ENCODE data around the gene GRM8.

Gene GRM8

DNA sequence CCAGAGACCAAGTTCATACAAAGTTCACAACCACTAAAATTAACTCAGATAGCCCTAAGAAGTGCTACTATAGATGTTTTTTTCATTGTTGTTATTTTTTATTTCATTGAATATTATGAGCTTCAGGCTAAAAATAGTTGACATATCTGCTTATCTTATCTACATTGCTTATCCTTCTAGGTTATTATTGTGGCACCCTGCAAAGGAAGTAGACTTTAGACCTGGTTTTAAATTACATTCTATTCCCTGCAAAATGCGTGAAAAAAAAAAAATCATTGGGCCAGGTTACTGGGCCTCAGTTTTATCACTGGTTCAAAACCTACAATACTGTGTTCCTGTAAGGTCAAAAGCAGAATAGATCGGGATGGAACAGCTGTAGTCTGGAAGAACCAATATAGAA is 811.0 kb downstream of the GRM8 start:
- no peak for DNase-seq (ENCODE audit: low read depth in 2 of 2)

DNA sequence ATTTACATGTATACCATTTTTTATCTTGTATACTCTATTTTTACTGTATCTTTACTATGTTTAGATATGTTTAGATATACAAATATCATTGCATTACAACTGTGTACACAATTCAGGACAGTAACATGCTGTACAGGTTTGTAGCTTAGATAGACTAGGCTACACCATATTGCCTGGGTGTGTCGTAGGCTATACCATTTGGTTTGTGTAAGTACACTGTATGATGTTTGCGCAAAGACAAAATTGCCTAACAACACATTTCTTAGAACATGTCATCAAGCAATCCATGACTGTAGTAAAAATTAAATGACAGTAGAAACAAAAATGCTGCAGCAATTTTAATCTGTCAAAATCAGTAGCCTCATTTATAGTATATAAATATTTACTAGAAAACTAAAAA is 812.2 kb downstream of the GRM8 start:
- DNase-seq (ENCODE audit: low read depth in 2 of 2): no peak

DNA sequence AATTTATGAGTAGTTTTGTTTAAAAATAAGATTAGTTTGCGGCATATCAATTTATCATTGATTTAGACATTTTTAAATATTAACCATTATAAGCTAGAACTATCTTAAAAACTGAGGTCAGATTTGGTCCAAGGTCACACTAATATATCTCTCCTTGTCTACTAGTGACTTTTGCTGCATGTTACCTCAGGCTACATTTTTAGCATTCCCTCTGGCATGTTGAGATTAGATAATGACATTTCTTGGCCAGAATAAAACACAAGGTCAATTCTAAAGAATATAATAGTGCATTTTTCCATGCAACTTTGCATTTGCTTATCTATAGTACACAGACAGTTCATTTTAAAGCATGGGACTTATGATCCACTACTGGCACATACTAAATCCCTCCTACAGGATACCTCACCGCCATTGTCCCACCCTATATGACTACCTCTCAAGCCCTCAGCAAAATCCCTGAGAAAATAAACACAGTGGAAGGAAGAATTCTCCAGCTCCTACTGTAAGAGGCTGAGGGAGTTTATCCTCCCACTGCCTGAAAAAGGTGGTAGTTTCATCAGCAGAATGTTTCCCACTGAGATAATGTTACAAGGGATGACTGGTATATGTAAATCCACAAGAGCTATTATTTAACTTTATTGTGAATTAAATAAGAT is 816.4 kb downstream of the GRM8 start:
- no peak for DNase-seq (ENCODE audit: low read depth in 2 of 2)

DNA sequence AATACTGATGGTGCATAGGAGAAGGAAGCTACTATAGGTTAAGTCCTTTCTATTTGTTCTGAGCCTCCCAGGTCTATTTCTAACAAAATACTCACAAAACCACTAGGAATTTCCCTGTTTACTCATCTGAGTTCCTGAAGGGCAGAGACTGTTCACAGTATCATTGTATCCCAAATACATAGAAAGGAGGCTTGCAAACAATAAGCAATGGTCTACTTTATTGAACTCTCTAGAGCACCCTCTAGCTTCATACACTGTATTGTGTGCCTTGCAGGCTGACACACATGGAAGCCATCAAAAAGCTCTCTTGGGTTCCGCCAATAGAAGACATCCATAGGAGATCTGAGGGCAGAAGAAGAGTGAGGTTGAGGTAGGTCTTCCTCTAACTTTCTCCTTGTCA is 826.1 kb downstream of the GRM8 start:
- DNase-seq (ENCODE audit: low read depth in 2 of 2): no peak

DNA sequence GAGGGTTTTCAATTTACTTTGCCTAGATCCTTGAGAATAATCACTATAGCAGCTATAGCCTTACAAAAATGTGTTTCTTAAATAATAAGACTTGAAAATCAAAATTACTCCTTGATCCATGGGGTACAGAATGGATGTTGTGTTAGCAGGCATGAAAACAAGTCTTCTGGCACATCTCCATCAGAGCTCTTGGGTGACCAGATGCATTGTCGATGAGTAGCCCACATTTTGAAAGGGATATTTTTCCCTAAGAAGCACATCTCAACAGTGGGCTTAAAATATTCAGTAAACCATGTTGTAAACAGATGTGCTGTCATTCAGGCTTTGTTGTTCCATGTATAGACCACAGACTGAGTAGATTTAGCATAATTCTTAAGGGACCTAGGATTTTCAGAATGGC is 827.8 kb downstream of the GRM8 start:
- DNase-seq (ENCODE audit: low read depth in 2 of 2): no peak

DNA sequence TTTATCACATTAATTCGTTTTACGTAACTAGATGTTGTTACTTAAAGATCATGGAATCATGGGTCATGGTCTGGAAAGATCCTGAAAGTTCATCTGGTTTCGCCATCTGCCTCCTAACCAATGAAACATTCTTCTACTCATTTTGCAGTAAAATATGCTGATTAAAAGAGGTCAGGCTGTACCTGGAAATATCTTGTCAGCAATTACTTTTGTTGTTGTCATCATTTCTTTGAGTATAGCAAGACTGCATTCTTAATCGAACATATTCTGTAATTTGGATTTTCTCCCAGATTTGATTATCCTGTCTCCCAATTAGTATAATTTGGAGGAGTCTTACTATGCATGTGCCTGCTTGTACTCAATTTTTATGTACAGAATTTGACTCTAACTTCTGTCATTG is 833.7 kb downstream of the GRM8 start:
- no peak for DNase-seq (ENCODE audit: low read depth in 2 of 2)

DNA sequence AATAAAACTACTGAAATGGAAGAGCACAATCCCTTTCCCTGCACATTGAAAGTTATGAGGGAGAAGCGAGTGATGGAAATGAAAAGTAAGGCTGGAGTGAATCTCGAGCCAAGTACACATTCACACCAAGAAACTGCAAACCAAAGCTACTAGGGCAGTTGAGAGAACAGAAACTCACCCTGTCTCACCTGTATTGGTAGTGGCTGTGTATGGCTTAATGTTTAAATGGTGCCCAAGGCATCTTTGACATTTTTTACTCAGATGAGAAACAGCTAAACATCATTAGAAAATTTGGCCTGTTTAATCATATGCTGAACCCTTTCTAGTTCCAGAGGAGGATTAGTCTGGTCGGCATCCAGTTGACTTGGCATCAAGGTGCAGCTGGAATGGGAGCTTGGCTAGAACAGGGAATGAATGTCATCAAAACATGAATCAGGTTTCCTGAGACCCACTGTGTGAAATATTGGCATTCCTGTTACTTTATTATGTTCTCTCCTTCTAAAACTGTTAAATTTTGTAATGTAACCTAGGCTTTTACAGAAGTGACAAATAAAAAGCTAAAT is 840.8 kb downstream of the GRM8 start:
- DNase-seq (ENCODE audit: low read depth in 2 of 2): no peak

DNA sequence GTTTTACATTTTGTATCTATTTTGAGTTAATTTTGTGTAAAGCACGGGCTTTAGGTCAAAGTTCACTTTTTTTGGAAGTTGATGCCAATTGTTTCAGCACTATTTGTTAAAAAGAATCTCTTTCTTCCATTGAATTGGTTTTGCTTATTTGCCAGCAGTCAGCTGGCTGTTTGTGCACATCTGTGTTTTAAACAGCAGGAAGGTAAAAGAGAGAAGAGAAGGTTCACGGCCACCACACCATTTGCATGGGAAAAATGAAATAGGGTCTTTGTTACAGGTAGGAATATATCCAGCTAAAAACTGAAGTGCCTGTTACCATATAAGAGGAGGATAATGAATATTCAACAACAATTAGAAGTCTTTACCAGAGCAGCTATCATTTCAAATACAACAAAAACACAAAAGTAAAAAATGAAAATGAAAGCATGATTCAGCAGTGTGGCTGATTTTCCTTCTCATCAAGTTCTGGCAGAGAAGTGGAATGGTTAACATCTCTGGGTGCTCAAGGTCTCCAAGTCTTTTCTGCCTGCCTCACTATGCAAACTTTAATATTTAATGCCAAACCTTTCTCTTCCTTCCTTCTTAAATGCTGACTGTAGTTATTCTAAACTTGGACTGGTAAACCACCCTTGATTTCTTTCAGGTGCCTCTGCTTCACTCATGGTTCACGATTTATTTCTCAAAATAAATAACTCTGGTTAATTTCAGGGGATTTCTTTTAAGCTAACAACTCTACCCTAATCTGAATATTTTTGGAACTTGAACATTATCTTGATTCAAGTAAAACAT is 841.5 kb downstream of the GRM8 start:
- DNase-seq (ENCODE audit: low read depth in 2 of 2): no peak

DNA sequence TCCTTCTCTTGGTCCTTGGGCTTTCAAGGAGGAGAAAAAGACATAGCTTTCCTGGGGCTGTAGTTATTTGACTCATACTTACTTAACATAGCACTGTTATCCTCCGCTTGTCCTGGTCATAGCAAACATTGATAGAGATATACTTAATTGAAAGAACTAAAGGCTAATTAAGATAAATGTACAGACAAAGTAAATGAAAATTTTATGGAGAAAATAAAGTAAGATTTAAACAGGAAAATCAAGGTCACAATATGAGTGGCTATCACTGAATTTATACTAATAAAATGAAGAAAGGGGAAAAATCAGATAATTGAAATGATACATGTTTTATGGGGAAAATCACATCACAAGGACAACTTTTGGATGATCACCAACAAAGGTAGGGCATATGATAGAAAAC is 849.7 kb downstream of the GRM8 start:
- no peak for DNase-seq (ENCODE audit: low read depth in 2 of 2)

DNA sequence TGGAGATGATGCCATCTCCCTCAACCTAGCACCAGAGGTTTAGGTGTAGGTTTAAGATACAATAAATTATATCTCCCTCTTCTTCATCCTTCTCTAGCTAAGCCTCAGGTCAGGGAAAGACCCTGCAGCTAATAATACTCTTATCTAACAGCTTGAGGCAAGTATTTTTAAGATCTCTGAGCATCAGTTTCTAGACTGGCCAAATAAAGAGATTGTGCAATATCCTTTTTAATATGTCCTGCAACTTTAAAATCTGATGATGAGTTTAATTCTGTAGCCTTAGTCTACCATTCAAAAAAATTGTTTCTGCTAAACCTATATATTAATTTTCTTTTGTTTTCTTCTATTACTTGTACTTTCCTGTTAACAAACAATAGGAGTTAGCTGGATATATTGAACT is 850.8 kb downstream of the GRM8 start:
- DNase-seq (ENCODE audit: low read depth in 2 of 2): no peak

DNA sequence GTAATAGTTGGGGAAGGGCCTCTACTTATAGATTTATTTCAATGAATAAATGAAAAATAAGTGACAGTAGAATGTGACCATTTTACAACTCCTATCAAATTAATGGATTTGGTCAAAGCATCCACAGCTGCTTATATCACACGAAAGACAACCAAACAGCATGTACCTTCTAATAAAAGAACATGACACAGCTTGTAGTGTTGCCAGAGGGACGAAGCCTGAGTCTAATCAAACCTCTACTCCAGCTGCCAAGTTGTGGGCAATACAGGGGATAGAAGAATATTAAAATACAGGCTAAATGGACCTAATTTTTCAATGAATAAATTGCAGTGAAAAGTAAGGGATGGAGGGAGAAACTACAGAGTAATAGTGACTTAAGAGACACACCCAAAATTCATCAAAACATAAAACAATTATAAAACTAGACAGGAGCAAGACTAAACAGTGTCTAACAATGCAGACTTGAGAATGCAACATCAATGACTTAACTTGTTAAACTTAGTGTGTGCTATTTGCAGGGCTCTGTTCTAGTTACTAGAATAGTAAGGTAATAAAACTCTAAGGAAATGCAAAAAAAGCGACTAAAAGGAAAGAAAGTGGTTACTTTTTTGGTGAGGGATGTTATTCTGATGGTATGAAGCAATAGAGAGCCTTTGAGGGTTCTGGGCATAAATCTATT is 853.8 kb downstream of the GRM8 start:
- DNase-seq (ENCODE audit: low read depth in 2 of 2): no peak

DNA sequence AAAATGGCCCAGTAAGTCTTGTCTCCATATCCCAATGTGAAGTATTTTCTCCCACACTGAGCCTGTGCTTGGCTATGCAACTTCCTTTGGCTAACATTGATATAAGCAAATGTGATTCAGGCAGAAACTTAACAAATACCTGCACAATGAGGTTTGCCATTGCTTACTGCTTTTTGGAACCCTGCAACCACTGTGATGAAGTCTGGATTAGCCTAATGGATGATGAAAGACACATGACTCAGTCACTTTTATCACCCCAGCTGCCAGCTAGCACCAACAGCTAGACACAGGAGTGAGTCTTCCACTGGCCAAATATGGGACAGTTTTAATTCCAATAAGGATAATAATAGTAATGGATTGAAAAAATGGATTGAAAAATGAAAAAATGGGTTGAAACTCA is 854.5 kb downstream of the GRM8 start:
- no peak for DNase-seq (ENCODE audit: low read depth in 2 of 2)

DNA sequence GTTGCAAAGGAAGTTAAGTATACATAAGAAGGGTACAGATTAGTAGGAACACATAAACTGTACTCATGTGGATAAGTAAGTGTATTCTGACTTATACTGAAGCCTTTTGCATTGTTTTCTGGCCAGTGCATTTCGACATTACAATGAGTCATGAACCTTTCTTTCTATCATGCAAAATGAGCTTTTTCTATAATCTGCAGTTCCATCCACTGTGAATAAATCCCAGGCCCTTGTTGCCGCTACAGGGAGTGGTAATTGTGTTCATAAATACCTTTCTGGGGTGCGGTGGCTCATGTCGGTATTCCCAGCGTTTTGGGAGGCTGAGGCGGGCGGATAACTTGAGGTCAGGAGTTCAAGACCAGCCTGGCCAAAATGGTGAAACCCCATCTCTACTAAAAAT is 858.3 kb downstream of the GRM8 start:
- DNase-seq (ENCODE audit: low read depth in 2 of 2): no peak
